Activated T-cell treated with anti-CD3 and anti-CD28 coated beads, Interleukin-2, amount 50 U/mL, for 48 hours (primary cell): ENCODE data around the gene SAPCD2.
A peak's percentile ranks its signal among the peaks of the same experiment; 100 is the strongest.
"Not testable (repeated sequence)": the region's sequence is repeated elsewhere in the genome, so short reads cannot be mapped to it uniquely, and the experiment has no call there.

Experiments used
- DNase-seq, 2 experiments: peaks; one replicate each; pipeline ENCODE4 v3.0.0-alpha.2; 2020

The SAPCD2 gene

DNA sequence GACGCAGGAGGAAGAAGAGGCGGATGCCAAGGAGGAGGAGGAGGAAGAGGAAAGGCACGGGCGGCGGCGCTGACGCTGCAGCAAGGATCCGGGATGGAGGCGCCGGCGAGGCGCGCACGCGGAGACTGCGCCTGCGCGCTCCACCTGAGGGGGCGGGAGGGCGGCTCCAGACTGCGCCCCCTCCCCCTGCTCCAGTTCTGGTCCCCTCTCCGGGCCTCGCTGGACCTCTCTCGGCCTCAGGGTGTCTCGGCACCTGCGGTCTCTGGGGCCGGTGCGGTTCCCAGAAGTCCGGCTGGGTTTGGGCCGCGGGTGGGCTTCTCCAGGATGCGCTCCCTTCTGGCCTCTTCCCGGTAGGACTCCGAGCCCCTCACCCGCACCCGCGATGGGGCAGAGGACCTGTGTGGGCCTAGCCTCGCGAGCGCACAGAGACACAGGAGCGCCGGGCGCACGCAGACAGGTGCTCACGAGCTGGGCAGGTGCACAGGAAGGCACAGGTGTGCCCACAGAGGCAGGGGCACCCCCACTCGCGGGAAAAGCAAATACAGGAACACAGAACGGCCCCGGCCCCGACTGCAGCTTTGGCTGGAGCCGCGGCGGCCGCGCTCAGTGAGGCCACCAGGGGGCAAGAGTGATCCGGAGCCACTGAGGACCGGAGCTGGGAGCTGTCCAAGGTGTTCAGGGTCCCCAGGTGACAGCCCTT is 24.1 kb downstream of the SAPCD2 start, which contains the start of gene NPDC1:
Gene NPDC1 (minus strand): TSS at position 90 of the 700 bp plus-strand sequence. CDS start 188 bp downstream, outside the sequence.
- DNase-seq = peak; percentile 88 to 90

DNA sequence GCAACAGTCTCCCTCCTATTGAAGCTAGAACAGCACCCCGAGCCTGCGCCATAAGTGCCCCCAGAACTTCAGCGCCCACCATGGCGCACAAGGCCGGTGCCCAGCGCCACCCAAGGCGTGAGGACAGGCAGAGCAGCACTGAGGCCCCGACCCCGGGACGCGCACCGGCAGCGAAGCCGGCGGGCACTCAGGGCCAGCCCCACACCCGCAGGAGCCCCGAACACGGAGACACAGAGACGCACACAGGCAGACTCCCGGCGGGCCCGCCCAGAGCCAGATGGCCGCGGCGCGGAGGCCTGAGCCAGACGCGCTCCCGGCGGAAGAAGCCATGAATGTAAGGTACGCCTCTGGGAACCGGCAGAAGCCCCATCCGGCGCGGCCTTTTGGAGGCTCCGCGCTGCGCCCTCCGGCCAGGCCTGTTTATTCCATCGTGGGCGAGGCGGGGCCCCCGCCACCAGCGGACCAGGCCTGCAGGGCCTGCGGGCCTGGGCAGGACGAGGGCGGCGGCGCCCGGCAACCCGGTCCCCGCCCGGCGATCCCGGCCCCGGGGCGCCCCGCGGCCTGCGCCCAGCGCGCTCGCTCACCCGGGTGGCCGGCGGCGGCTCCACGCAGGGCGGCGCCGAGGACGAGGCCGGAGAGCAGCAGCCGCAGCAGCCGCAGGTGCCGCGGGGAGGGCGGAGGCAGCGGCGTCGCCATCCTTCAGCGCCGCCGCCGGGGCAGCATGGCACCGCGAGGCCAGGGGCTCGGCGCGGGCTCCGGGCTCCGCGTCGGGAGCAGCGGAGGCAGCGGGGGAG is 24.9 kb downstream of the SAPCD2 start:
- DNase-seq = peak in 1 of 2 experiments; percentile 56

DNA sequence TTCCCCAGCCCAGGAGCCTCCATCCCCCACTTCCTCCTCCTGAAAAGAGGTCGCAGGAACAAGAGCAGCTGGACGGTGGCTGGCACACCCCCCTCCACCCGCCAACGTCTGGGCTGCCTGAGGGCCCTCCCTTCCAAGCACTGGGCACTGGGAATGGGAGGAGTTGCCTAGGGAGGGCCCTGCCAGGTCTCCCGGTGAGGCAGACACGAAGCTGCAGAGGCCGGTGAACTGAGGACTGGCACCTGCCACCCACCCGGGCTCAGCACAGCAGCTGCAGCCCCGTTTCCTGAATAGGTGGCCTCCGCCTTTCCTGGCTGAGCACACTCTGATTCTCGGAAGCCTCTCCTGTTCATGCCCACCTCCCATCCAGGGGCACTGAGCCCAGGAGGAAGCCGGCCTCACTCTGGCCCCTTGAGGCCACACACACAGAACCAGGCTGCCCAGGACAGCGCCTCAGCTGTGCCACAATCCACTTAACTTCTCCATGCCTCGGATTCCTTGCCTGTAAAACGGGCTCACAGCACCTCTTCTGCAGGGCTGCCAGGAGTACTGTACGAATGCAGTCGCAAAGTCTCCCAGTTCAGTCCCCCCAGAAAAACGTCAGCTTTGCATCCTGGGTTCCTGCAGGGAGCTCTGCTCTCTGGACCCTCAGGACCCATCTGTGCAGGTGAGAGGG is 25.7 kb downstream of the SAPCD2 start:
- no peak for DNase-seq

DNA sequence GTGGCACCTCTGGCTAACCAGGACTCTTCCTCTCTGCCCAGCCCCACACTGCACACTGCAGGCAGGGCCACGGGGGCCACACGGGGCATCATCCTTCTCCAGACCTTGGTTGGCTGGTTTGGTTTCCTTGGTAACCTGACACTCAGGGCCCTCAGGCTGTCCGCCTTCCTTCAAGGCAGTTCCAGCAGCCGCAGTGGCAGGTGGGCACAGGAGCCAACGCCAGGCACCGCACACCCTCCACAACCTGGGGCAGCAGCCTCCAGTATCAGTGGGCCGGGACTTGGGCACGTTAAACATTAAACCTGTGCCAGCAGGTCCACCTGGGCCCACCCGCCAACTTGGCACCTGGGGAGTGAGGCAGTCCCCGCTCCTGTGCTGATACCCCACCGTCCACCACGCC is 26.3 kb downstream of the SAPCD2 start:
- no peak for DNase-seq

- DNase-seq = no peak
Observed at GRCh38 chr9:137042751-137043727, 27.3 kb downstream of the SAPCD2 start.

- DNase-seq = no peak
Observed at GRCh38 chr9:137041124-137041523, 29.2 kb downstream of the SAPCD2 start.

DNA sequence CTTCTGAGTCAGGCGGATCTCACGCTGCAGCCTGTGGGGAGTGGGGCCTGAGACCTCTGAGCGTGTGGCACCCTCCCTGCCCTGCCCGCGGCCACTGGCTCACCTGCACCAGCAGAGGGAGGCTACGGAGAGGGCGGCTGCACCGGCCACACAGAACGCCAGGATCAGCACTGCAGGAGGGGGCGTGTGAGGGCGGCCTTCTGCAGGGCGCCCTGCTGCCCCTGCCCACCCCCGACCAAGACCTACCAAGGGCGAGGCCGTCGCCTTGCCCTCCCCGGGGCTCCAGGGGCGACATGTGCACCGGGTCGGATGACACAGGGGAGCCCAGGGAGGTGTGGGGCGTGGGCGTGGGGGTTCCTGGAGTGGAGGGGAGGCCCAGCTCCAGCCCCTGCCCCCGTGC is 29.8 kb downstream of the SAPCD2 start:
- DNase-seq = no peak

DNA sequence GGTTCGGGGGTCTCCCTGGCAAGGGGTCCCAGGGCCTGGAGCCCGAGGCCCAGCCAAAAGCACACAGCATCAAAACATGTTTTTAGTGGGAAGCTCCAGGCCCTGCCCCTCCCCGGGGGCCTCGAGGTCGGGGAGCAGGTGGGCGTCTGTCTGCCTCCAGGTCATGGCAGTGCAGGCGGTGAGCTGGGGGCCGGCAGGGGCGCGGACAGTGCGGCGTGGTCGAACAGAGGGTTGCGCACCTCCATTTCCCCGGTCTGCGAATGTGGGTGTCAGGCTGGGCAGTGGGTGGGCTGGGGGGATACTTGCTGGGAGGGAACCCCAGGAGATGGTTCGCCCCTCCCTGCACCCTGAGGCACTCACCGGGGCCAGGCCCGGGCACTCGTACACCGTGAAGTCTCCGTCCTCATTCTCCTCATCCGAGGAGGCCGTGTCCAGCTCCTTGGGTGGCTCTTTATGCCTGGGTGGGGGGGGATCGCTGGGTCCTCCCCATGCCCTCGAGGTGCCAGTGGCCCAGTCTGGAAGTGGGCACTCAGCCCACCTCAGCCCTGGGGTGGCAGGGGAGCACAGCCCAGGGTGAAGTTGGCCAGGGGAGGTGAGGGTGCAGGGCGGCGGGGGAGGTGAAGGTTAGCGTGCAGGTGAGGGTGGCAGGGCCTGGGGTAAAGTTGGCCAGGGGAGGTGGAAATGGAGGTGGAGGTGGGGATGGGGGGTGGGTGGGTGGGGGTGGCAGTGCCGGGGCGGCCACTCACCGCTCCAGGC is 30.6 kb downstream of the SAPCD2 start:
- no peak for DNase-seq

GRCh38 chr9:137038916-137039315 is 31.4 kb downstream of the SAPCD2 start:
- no peak for DNase-seq

GRCh38 chr9:137037483-137037882 is 32.9 kb downstream of the SAPCD2 start:
- DNase-seq = no peak

- no peak for DNase-seq
Observed at GRCh38 chr9:137037035-137037434, 33.3 kb downstream of the SAPCD2 start.

GRCh38 chr9:137035937-137036336 is 34.4 kb downstream of the SAPCD2 start:
- no peak for DNase-seq

DNA sequence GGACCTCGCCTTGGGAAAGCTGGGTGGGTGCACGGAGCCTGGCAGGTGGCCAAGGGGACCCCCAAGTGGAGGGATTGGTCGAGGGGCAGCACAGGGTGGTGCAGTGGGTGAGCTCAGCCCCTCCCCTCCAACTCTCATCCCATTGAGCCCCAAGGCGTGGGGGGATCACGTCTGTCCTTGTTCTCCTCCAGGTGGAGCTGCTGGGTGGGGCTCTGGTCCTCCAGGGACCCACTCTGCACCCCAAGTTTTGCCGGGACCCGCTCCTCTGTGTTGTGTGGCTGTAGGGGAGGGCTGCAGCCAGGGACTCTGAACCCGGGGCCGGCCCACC is 34.9 kb downstream of the SAPCD2 start:
- no peak for DNase-seq

- peak; percentile 86 to 93 for DNase-seq
Observed at GRCh38 chr9:137034709-137035506, 35.4 kb downstream of the SAPCD2 start.

GRCh38 chr9:137034039-137034708 is 36.2 kb downstream of the SAPCD2 start:
- DNase-seq = no peak

DNA sequence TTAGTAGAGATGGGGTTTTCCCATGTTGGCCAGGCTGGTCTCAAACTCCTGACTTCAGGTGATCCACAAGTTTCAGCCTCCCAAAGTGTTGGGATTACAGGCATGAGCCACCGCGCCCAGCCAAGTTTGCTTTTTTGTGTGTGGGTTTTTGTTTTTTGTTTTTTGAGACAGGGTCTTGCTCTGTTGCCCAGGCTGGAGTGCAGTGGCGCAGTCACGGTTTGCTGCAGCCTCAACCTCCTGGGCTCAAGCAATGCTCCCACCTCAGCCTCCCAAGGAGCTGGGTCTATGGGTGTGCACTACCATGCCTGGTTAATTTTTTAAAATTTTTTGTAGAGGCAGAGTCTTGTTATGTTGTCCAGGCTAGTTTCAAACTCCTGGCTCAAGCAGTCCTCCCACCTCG is 36.9 kb downstream of the SAPCD2 start:
- not testable (repeated sequence) for DNase-seq

- DNase-seq = no peak
Observed at GRCh38 chr9:137032858-137033257, 37.5 kb downstream of the SAPCD2 start.

DNA sequence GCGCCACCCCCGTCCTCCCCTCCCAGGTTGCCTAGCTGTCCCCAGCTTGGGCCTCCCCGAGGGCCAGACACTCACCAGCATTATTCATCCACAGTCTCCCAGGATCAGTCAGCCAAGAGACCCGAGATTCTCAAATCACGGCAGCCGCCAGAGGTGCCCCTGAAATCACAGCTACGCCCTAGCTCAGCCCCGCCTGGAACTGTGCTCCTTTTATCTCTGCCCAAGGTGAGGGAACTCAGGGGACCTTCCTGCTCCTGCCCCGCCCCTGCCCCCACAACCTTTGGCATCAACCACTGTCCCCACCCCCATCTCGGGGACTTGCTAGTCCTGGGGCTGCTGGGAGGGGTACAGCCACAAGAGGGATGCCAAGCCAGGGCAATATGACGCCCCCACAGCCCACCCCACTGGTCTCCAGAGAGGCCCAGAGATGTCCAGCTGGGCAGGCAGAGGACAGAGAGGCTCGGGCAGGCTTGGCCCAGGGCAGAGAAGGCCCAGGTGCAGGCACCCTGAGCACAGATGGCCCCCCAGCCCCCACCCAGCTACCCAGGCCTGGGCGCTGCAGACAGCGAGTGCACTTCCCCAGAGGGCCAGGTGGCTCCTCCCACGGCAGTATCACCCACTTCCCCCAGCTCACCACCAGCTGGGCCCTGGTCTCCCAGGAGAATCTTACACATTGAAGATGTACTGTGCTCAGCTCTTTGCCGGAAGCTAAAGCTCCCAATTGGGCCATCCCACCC is 38.3 kb downstream of the SAPCD2 start, which contains the start of gene FUT7:
Gene FUT7 (minus strand): TSS at position 185 of the 737 bp plus-strand sequence. CDS start 97 bp downstream, at position 88.
- peak; percentile 66 to 73 for DNase-seq
